Measurements from ENCODE around the gene C1orf226.
"Not testable (repeated sequence)": the region's sequence is repeated elsewhere in the genome, so short reads cannot be mapped to it uniquely, and the experiment has no call there.

The C1orf226 gene

GRCh38 chr1:162381383-162381782 lies at the start of gene C1orf226:
Gene C1orf226 (plus strand): TSS chr1:162381728. CDS start chr1:162381902, 174 bp downstream.
- no peak for DNase-seq

GRCh38 chr1:162333991-162334390 lies 47.5 kb upstream of the C1orf226 start:
- no peak for DNase-seq

- DNase-seq = no peak
These were observed 46.4 kb upstream of the C1orf226 start for GRCh38 chr1:162335126-162335525.

GRCh38 chr1:162336621-162337285 lies 44.8 kb upstream of the C1orf226 start:
- DNase-seq = no peak

GRCh38 chr1:162342452-162342983 lies 39.0 kb upstream of the C1orf226 start:
- DNase-seq = no peak

- DNase-seq = no peak
These were observed 38.1 kb upstream of the C1orf226 start for GRCh38 chr1:162343470-162343869.

GRCh38 chr1:162347281-162347680 lies 34.2 kb upstream of the C1orf226 start:
- no peak for DNase-seq

- DNase-seq = no peak
These were observed 31.7 kb upstream of the C1orf226 start for GRCh38 chr1:162349635-162350330.

GRCh38 chr1:162351246-162351842 lies 30.2 kb upstream of the C1orf226 start:
- no peak for DNase-seq

- not testable (repeated sequence) for DNase-seq
These were observed 29.7 kb upstream of the C1orf226 start for GRCh38 chr1:162351874-162352273.

GRCh38 chr1:162353078-162353477 lies 28.4 kb upstream of the C1orf226 start:
- no peak for DNase-seq

- no peak for DNase-seq
These were observed 27.8 kb upstream of the C1orf226 start for GRCh38 chr1:162353702-162354101.

GRCh38 chr1:162357681-162358266 lies 23.8 kb upstream of the C1orf226 start:
- no peak for DNase-seq

- no peak for DNase-seq
These were observed 22.6 kb upstream of the C1orf226 start for GRCh38 chr1:162358928-162359327.

GRCh38 chr1:162359523-162360236 lies 21.8 kb upstream of the C1orf226 start:
- no peak for DNase-seq

- DNase-seq = no peak
These were observed 21.2 kb upstream of the C1orf226 start for GRCh38 chr1:162360237-162360873.

- DNase-seq = no peak
These were observed 20.7 kb upstream of the C1orf226 start for GRCh38 chr1:162360874-162361260.

GRCh38 chr1:162361349-162361748 lies 20.2 kb upstream of the C1orf226 start:
- DNase-seq = no peak

GRCh38 chr1:162363823-162364222 lies 17.7 kb upstream of the C1orf226 start:
- DNase-seq = no peak

- no peak for DNase-seq
These were observed 17.0 kb upstream of the C1orf226 start for GRCh38 chr1:162364498-162364897.

- DNase-seq = no peak
These were observed 16.1 kb upstream of the C1orf226 start for GRCh38 chr1:162365284-162366020.

- no peak for DNase-seq
These were observed 15.4 kb upstream of the C1orf226 start for GRCh38 chr1:162366149-162366548.
